Activated CD4-positive, alpha-beta T cell treated with anti-CD3 and anti-CD28 coated beads for 24 hours (primary cell): Measurements from ENCODE around the gene P2RX2.

Experiments
- DNase-seq, 2 donors: peaks; one replicate each; pipeline ENCODE4 v3.0.0-alpha.2; 2020; ENCODE audit warnings: low read depth in 2 of 2

The P2RX2 gene

GRCh38 chr12:132638541-132639408 lies 20.2 kb downstream of the P2RX2 start:
- DNase-seq = no peak

DNA sequence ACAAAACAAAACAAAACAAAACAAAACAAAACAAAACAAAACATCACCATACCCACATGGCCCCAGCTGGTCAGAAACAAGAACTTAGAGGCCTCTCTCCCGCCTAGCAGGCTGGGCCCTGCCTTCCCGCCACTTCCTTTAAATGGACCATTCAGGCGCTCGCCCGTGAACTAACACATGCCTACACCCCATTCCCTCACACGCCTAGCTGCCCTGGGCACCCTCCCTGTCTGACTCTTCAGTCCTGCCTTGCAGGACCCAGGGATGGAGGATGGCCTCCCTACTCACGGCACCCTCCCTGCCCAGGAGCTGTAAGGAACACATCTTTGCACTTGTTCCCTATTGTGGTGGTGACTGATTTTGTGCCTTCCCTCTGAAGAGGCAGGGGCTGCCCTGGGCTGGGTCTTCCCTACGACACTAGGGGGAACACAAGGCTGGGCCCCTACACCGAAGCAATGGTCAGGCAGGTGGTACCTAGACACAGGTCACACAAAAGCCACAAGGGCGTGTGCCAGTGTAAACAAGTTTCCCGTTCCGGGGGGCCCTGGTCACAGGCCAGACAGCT lies 21.5 kb downstream of the P2RX2 start:
- no peak for DNase-seq

DNA sequence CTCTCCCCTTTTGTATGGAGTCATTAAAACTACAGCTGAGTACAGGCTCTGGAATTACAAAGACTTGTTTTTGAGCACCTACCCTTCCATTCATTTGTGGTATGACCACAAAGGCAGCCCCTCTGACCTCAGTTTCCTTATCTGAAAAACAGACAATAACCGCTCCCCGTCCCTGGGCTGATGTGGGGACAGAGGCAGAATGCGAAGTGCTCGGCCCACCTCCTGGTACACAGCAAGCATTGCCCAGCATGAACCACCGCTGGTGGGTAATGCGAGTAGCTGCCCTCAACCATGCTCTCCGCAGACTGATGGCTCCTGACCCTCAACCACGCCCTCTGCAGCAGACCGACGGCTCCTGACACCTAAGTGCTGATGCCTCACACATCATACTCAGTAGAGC lies 22.4 kb downstream of the P2RX2 start:
- no peak for DNase-seq

GRCh38 chr12:132641811-132642650 lies 23.5 kb downstream of the P2RX2 start:
- DNase-seq = no peak

- DNase-seq = no peak
These were observed 24.6 kb downstream of the P2RX2 start for GRCh38 chr12:132642846-132643835.

- no peak for DNase-seq
These were observed 28.3 kb downstream of the P2RX2 start for GRCh38 chr12:132646850-132647249.

- no peak for DNase-seq
These were observed 29.3 kb downstream of the P2RX2 start for GRCh38 chr12:132647858-132648257.

DNA sequence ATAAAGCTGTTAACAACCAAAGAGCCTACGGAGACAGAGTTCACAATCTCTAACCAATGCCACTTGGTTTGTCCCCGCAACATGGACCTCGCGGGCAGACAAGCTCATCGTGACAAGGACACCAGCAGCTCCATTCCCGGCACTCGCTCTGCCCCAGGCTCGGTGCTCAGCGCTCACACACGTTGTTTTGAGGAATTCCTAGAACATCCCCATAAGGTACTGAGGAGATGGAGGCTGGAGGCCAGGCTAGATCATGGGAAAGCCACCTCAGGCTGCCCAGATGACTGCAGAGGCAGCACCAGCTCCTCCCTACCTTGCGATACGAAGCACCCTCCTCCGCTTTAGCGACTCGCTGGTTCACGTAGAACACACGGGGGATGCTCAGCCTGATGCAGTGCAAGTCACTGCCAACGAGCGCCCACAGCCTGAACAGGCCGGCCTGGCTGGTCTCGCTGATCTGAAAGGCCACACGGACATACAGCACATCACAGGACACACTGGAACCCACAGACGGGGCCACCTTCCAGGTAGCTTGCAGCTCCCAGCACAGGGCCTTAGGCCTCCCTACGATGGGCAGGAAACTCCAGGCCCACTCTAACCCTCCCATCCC lies 30.1 kb downstream of the P2RX2 start:
- no peak for DNase-seq

GRCh38 chr12:132649226-132649945 lies 30.8 kb downstream of the P2RX2 start:
- no peak for DNase-seq

DNA sequence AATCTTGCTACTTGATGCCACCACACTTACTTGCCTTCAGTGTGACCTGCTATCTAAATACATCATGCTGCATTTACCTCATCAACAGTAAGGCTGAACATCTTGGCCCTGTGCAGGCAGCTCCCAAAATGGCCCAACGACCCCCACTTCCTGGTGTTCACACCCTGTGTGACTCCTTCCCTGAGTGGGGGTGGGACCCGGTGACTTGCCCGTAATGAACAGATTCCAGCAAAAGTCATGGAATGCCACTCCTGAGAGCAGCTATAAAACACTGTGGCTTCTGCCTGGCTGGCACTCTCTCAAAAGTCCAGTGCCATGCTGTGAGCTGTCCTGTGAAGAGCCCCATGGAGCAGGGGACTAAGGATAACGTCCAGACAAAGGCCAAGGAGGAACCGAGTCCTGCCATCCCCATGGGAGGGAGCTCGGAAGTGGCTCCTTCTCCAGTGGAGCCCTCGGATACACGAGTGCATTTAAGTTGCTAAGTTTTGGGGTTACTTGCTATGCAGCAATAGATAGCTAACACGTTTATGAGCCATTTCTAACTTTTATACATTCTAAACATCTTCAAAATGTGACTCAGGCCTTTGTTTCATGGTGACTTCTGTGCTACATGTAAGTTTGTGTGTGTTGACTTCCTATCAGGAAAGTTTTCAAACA lies 33.0 kb downstream of the P2RX2 start:
- no peak for DNase-seq

DNA sequence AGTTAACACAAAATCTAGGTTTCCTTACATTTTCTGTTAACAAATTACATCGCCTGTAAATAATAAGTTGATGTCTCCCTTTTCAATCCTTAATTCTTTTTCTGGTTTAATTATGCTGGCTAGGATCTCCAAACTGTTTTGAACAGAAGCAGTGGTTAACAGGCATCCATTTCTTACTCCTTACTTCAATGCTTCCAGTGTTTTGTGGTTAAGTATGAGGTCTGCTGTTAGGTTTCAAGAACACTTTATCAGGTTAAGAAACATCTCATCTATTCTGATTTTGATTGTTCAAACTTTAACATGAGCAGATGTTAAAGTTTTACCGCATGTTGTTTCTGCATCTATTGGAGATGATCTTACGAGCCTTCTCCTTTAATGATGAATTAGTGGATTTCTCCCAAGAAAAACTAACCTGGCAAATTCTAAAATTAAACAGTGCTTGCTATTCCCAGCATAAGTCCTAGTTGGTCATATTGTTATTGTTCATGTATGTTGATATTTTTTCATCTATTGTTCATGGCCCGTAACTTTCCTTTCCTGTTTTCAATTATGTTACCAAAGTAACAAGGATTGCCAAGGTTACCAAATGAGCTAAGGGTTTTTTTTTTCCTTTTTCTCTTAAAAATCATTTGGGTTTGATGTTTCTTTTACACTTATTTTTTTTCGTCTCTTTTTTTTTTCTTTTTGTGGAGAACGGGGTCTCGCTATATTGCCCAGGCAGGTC lies 35.2 kb downstream of the P2RX2 start:
- DNase-seq = no peak

DNA sequence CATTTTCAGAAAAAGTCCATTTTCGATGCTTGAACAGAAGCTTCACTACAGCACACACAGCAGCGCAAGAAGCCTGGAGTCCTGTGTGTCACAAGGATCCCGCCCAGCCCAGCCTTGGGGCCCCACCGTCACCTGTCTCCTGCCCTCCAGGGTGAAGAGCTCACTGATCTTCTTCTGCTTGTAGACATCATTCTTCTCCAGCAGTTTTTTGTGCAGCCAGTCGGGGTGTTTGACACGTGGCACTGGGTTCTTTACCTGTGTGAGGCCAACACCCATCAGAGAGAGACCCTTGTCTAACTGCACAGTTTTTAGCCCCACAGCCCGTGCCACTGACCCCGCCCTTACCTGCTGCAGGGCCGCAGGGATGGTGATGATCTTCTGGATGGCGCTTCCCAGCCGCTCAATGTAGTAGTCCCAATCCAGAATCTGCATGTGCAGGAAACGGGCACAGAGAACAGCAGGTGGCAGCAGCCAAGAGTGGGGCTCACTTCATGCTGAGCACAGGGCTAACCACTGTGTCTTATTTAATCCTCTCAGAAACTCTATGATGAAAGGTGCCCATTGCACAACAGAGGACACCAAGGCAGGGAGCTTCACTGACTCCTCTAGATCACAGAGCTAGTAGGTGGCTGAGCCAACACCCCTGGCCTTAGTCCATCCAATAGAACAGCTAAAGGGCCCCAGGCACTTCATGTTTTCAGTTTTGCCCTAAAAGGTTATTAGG lies 38.6 kb downstream of the P2RX2 start:
- DNase-seq = no peak

DNA sequence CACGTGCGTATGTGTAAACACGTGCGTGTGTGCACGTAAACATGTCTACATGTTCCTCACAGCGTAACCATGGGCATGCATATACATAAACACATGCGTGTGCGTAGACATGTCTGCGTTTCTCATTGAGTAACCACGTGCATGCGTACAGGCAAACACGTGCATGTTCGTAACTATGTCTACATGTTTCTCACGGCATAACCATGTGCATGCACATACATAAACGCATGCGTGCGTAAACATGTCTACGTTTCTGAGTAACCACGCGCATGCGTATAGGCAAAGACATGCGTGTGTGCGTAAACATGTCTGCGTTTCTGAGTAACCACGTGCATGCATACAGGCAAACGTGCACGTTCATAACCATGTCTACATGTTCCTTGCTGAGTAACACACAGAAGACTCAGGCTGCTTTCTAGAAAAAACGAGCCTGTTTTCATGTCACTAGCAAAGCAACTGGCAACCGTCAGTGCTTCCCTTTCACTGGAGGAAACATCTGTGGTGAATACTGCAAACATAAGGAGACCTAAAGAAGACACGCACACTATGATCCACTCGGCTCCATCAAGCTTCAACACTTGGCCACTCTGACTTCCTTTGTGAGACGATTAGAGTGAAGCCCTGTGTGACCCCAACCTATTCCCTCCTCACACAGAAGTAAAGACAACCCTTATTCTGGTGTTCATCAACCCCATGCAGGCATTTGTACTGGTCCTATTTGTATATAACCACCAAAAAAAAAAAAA lies 39.7 kb downstream of the P2RX2 start:
- DNase-seq = no peak

GRCh38 chr12:132659146-132659545 lies 40.6 kb downstream of the P2RX2 start:
- no peak for DNase-seq

GRCh38 chr12:132660052-132660451 lies 41.5 kb downstream of the P2RX2 start:
- DNase-seq = no peak

DNA sequence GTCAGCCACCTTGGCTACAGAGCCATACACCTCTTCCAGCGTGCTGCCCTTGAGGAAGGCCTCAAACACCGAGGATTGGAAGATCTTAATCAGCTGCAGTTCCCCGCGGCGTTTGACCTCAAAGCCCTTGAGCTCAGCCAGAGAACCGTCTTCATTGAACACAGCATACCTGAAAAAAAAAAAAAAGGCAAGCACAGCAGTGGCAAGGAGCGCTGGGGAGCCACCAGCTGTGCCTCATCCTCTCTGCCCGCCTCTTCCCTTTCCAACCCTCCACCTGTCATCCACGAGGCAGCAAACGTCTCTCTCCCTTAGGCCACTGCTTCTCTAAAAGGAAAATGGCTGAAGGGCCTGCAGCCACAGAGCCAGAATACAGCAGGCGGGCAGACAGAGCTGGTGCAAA lies 42.4 kb downstream of the P2RX2 start:
- DNase-seq = no peak

GRCh38 chr12:132661972-132662371 lies 43.4 kb downstream of the P2RX2 start:
- no peak for DNase-seq
